ENCODE data around the gene RGS7.

- no peak for TF ChIP-seq CTCF (IDR thresholded peaks at IDR 0.05)
- no peak for TF ChIP-seq POLR2A (IDR thresholded peaks at IDR 0.05)
Measured at GRCh38 chr1:241275226-241275625, 81.8 kb downstream of the RGS7 start.

Data from Peyer's patch (tissue), 4 donors.